Measurements from ENCODE around the gene SHH. TPM values are rescaled to one million over a fixed set of nuclear protein-coding genes. Genes with fewer than 3 reads are reported as not detected.

The SHH gene
- total RNA-seq, 1 donor from 2014 or later, result 28.3 TPM

DNA sequence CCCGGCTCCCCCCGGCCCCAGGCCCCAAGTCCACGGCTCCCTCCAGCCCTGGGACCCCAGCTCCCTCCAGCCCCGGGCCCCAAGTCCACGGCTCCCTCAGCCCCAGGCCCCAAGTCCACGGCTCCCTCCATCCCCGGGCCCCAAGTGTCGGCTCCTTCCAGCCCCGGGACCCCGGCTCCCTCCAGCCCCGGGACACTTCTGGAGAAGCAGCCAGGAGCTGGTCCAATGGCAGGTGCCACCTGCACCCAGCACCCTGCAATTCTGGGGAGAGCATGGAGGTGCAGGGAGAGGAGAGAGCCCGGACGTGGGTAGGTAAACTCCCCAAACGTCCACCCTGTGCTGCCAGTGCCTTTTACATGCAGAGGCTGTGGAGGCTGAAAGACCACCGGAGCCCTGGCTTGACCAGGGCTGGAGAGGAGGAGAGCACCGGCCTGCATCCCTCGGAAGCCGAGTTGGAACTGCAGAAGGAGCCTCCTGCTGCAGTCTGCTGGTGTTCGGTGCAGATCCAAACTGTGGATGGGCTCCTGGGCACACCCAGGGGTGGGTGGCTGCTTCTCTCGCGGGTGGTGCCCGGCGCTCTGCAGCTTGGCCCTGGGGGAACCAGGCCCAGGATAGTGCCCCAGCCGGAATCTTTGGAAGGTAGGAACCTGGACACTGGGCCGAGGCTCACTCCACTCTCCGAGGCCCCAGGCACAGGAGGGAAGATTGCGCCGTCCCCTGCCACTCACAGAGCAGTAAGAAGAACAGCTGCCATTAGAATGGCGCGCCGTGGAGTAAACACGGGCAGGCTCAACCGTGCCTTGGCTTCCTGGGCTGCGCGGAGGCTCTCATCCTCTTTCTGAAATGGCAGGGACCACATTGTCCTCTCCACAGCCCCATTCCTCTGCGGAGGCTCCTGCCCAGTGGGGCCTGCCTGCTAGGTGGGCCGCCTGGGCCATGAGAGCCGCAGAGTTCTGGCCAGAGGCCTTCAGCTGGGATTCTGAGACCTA is 14.7 kb downstream of the SHH start:
- H3K27me3 Mint-ChIP-seq, result peaks cover 50% of the 10 kb centered on the region
- H3K36me3 Mint-ChIP-seq, result no peaks in the 10 kb centered on the region
- no peak overlapping the region for H3K27ac Mint-ChIP-seq
- no peaks in the 10 kb centered on the region for H3K9me3 Mint-ChIP-seq
- DNase-seq (ENCODE audit: extremely low spot score, unreplicated experiment), result no peak
- H3K4me1 Mint-ChIP-seq (ENCODE audit: unreplicated experiment), result no peaks in the 10 kb centered on the region
- TF ChIP-seq, protein P1, sequence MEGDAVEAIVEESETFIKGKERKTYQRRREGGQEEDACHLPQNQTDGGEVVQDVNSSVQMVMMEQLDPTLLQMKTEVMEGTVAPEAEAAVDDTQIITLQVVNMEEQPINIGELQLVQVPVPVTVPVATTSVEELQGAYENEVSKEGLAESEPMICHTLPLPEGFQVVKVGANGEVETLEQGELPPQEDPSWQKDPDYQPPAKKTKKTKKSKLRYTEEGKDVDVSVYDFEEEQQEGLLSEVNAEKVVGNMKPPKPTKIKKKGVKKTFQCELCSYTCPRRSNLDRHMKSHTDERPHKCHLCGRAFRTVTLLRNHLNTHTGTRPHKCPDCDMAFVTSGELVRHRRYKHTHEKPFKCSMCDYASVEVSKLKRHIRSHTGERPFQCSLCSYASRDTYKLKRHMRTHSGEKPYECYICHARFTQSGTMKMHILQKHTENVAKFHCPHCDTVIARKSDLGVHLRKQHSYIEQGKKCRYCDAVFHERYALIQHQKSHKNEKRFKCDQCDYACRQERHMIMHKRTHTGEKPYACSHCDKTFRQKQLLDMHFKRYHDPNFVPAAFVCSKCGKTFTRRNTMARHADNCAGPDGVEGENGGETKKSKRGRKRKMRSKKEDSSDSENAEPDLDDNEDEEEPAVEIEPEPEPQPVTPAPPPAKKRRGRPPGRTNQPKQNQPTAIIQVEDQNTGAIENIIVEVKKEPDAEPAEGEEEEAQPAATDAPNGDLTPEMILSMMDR (conservative IDR thresholded peaks at IDR 0.05), result peak; percentile 14
- no peak overlapping the region for H3K4me3 Mint-ChIP-seq

DNA sequence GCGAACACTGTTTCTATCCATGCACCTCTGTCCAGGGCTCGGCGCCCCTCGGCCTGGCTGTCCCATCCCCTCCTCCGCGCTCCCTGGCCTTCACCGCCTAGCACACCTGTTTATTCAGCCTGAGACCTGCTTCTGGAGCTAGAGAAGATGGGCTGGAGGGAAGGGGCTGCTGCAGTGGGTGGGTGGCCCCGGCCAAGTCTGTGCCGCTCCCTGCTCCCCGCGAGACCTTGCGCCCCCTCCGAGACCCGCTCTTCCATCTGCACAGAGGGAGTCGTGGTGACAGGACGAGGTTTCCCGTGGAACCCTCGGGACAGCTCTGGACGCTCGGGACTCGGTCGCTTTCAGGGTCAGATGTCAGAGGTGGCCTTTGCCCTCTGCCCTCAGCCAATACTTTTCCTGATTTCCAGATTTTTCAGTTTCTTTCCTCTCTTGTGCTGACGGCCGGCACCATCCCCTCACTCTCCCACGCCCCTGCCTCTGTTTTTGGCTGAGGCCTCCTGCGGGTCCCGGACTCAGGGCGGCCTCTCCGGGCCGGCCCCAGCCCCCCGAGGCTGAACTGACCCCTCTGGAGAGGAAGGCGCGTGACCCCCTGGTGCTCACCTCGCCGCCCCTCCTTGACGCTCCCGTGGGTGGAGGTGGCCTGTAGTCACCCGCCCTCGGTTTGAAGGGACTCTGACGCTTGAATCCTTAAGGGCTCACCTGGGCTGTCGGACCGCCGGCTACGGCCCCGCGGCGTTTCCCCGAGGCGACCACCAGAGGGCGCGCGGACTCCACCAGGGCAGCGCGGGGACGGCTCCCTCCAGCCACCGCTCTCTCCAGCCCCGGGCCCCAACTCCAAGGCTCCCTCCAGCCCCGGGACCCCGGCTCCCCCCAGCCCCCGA is 15.6 kb downstream of the SHH start:
- TF ChIP-seq, protein P1 (conservative IDR thresholded peaks at IDR 0.05), result peak; percentile 96
- Mint-ChIP-seq H3K27ac (no peak overlapping the region), H3K27me3 (peaks cover 43% of the 10 kb centered on the region), H3K4me1 (ENCODE audit: unreplicated experiment) (no peaks in the 10 kb centered on the region), H3K36me3 (no peaks in the 10 kb centered on the region), H3K4me3 (no peak overlapping the region), H3K9me3 (no peaks in the 10 kb centered on the region)
- DNase-seq (ENCODE audit: extremely low spot score, unreplicated experiment), result no peak

DNA sequence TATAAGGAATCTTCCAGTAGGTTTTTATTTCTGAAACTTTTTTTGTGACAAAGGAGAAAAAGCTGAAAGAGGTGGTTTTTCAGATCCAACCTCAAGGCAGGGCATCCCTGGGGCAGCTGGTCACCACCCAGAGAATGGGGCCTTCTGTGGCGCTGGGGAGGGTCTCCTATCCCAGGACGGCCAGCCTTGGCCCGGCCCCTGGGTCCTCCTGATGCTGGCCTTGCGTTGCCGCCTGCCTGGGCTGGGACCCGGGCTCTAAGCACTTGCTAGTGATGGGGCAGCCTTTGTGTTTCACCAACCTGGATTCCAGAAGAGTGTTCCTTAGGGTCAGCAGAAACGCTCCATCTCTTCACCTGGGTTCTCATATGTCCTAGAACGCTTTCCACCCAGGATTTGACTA is 16.3 kb downstream of the SHH start:
- no peaks in the 10 kb centered on the region for H3K36me3 Mint-ChIP-seq
- H3K4me1 Mint-ChIP-seq (ENCODE audit: unreplicated experiment), result no peaks in the 10 kb centered on the region
- DNase-seq (ENCODE audit: extremely low spot score, unreplicated experiment), result no peak
- TF ChIP-seq, protein P1 (conservative IDR thresholded peaks at IDR 0.05), result no peak
- no peak overlapping the region for H3K27ac Mint-ChIP-seq
- no peak overlapping the region for H3K4me3 Mint-ChIP-seq
- H3K9me3 Mint-ChIP-seq, result no peaks in the 10 kb centered on the region
- peaks cover 36% of the 10 kb centered on the region for H3K27me3 Mint-ChIP-seq

DNA sequence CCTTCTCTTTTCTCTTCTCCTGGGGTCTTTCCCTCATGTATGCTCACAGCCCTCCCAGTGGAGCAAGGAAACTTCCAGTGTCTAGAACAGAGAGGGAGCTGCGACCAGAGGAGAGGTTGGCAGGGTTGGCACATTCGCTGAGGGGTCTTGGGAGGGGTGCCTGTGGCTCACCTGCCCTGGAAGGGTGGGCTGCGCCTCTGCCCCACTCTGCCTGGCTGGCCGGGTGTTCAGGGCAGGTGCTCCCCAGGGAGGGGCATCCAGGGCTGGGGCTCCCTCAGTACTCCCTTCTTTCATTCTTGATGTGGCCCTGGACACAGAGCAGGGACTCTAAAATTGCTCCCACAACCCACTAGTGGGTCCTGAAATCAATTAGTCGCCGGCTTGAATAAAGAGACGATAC is 16.9 kb downstream of the SHH start:
- TF ChIP-seq, protein P1 (conservative IDR thresholded peaks at IDR 0.05), result no peak
- H3K36me3 Mint-ChIP-seq, result no peaks in the 10 kb centered on the region
- no peak overlapping the region for H3K4me3 Mint-ChIP-seq
- H3K9me3 Mint-ChIP-seq, result no peaks in the 10 kb centered on the region
- no peaks in the 10 kb centered on the region for H3K4me1 Mint-ChIP-seq (ENCODE audit: unreplicated experiment)
- H3K27ac Mint-ChIP-seq, result no peak overlapping the region
- H3K27me3 Mint-ChIP-seq, result peaks cover 30% of the 10 kb centered on the region
- no peak for DNase-seq (ENCODE audit: extremely low spot score, unreplicated experiment)

DNA sequence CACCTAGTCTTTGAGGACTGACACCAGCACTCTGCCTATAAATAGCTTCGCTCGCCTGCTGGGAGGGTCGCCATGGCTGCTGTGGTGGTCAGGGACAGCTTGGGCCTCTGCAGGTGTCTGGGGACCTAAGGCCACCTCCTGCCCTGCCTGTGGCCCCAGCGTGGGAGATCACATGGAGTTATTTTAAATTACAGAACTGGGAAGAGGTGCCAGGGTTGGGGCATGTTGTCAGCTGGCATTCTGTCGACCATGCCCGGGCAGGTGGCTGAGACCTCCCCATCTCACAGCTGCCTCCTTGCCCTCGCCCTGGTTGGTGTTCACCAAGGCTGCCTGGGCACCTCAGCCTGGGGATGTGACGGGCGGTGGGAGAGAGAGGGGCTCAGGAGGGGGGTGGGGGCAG is 18.1 kb downstream of the SHH start:
- TF ChIP-seq, protein P1 (conservative IDR thresholded peaks at IDR 0.05), result no peak
- Mint-ChIP-seq H3K36me3 (no peaks in the 10 kb centered on the region), H3K4me1 (ENCODE audit: unreplicated experiment) (no peaks in the 10 kb centered on the region), H3K27me3 (peaks cover 18% of the 10 kb centered on the region), H3K4me3 (no peak overlapping the region), H3K9me3 (no peaks in the 10 kb centered on the region), H3K27ac (no peak overlapping the region)
- no peak for DNase-seq (ENCODE audit: extremely low spot score, unreplicated experiment)

Measured in type B pancreatic cell (in vitro differentiated cells).